HCT116 (cell line): ENCODE data around the gene C1S.

Experiments
- EZH2 ChIP-seq: fragments of 200-600 bp; sonication (generic); IDR thresholded peaks from 2 replicates; pipeline ENCODE4 v1.6.1; 2017; ENCODE audit warnings: antibody characterized with exemption, mixed run types
- JUND ChIP-seq: IDR thresholded peaks from 2 replicates; pipeline ENCODE4 v1.6.1; 2012
- POLR2A ChIP-seq: IDR thresholded peaks from 2 replicates; pipeline ENCODE4 v1.7.0; 2011; ENCODE audit warnings: borderline replicate concordance; ENCODE audit not compliant: insufficient read depth, insufficient read length; ENCODE audit errors: extremely low read depth
- POLR2AphosphoS5 ChIP-seq: IDR thresholded peaks from 2 replicates; pipeline ENCODE4 v1.6.1; 2011; ENCODE audit warnings: mild to moderate bottlenecking, low read depth, low read length, moderate library complexity
- RAD21 ChIP-seq: IDR thresholded peaks from 2 replicates; pipeline ENCODE4 v1.6.1; 2012; ENCODE audit warnings: low read depth, mild to moderate bottlenecking
- SRF ChIP-seq: IDR thresholded peaks from 2 replicates; pipeline ENCODE4 v1.6.1; 2012; ENCODE audit warnings: low read depth
- TCF7L2 ChIP-seq: IDR thresholded peaks from 2 replicates; pipeline ENCODE4 v1.7.0; 2011; ENCODE audit warnings: borderline replicate concordance, inconsistent platforms; ENCODE audit not compliant: insufficient read depth, insufficient read length; ENCODE audit errors: extremely low read depth
- YY1 ChIP-seq: IDR thresholded peaks from 2 replicates; pipeline ENCODE4 v1.6.1; 2011; ENCODE audit warnings: low read length, low read depth, moderate library complexity, mild to moderate bottlenecking; ENCODE audit not compliant: insufficient replicate concordance; ENCODE audit errors: extremely low read depth
- TF ChIP-seq, protein P1 (sequence below), 3 experiments: fragments of 200-600 bp in 1 of 3; sonication (generic) in 1 of 3; IDR thresholded peaks in 2 of 3; conservative IDR thresholded peaks in 1 of 3; 2 replicates each; pipeline ENCODE4 v1.5.1; 2012 to 2017; ENCODE audit warnings: low read depth in 2 of 3, low read length in 2 of 3, antibody characterized with exemption in 1 of 3, borderline replicate concordance in 1 of 3, control low read depth in 1 of 3, mild to moderate bottlenecking in 1 of 3, mixed read lengths in 1 of 3, mixed run types in 1 of 3, moderate library complexity in 1 of 3; ENCODE audit not compliant: insufficient read depth in 1 of 3

DNA sequence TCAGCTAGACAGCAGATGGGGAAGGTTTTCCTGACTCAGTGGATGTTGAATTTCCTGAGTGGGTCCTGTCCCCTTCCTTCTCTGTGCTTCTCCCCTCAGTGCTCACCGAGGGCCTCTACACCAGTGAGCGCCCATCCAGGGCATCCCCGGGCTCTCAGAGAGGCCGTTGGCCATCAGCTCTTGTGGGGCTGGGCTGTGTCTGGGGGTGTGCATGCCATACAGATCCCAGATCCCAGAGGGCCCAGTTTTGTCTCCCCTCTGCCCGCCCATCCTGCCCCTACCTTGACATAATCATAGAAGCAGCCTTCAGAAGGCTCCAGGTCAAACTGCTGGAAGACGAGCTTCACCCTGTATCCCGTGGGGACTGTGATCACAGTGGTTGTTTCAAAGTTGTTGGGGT lies 30.7 kb downstream of the C1S start:
- TF ChIP-seq POLR2AphosphoS5 (no peak), SRF (no peak), POLR2A (no peak), YY1 (no peak), EZH2 (no peak), JUND (no peak), RAD21 (no peak), TCF7L2 (no peak)
- TF ChIP-seq, protein P1, sequence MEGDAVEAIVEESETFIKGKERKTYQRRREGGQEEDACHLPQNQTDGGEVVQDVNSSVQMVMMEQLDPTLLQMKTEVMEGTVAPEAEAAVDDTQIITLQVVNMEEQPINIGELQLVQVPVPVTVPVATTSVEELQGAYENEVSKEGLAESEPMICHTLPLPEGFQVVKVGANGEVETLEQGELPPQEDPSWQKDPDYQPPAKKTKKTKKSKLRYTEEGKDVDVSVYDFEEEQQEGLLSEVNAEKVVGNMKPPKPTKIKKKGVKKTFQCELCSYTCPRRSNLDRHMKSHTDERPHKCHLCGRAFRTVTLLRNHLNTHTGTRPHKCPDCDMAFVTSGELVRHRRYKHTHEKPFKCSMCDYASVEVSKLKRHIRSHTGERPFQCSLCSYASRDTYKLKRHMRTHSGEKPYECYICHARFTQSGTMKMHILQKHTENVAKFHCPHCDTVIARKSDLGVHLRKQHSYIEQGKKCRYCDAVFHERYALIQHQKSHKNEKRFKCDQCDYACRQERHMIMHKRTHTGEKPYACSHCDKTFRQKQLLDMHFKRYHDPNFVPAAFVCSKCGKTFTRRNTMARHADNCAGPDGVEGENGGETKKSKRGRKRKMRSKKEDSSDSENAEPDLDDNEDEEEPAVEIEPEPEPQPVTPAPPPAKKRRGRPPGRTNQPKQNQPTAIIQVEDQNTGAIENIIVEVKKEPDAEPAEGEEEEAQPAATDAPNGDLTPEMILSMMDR (IDR thresholded peaks at IDR 0.05 in 2 of 3, conservative IDR thresholded peaks at IDR 0.05 in 1 of 3; ENCODE audit: borderline replicate concordance in 1 of 3, insufficient read depth in 1 of 3, low read depth in 2 of 3, low read length in 2 of 3) = no peak
